ENCODE data around the gene BEST4. TPM values are rescaled to one million over a fixed set of nuclear protein-coding genes. Genes with fewer than 3 reads are reported as not detected.
A peak's percentile ranks its signal among the peaks of the same experiment; 100 is the strongest.

The BEST4 gene
- total and polyA plus RNA-seq, 2 of the 8 experiments (the other 6 are each of a cell fraction or from before 2014, with no cell fraction given): 0.76 to 1.4 TPM

- TF ChIP-seq TBP (IDR thresholded peaks at IDR 0.05; ENCODE audit: low read depth, low read length): peak; percentile 99
- TF ChIP-seq TEAD4 (IDR thresholded peaks at IDR 0.05; ENCODE audit: low read depth, low read length): peak; percentile 82
- no peak for TF ChIP-seq HDAC6 (IDR thresholded peaks at IDR 0.05; ENCODE audit: low read depth, low read length)
- TF ChIP-seq ATF3 (IDR thresholded peaks at IDR 0.05; ENCODE audit: insufficient read depth, low read depth, low read length): no peak
- no peak for TF ChIP-seq CTBP2 (IDR thresholded peaks at IDR 0.05; ENCODE audit: borderline replicate concordance, insufficient read depth, insufficient read length, low read length)
- no peak for TF ChIP-seq SIX5 (IDR thresholded peaks at IDR 0.05; ENCODE audit: low read depth, low read length)
- TF ChIP-seq TAF1 (IDR thresholded peaks at IDR 0.05; ENCODE audit: low read depth, low read length): peak; percentile 60
- TF ChIP-seq MAFK (IDR thresholded peaks at IDR 0.05; ENCODE audit: low read depth, low read length): no peak
- TF ChIP-seq HDAC2 (IDR thresholded peaks at IDR 0.05; ENCODE audit: borderline replicate concordance in 1 of 2, low read depth in 2 of 2, low read length in 2 of 2): peak in 1 of 2 experiments; percentile 81; a peak in 2 of 4 replicates
- TF ChIP-seq KDM4A (IDR thresholded peaks at IDR 0.05; ENCODE audit: low read depth, low read length, severe bottlenecking): no peak
- TF ChIP-seq SP4 (IDR thresholded peaks at IDR 0.05; ENCODE audit: low read length): peak; percentile 97
- peak; percentile 35; the same call in 1 of the 2 replicates for TF ChIP-seq MAX (IDR thresholded peaks at IDR 0.05)
- no peak for TF ChIP-seq SRF (IDR thresholded peaks at IDR 0.05; ENCODE audit: low read depth, low read length)
- TF ChIP-seq TCF12 (IDR thresholded peaks at IDR 0.05; ENCODE audit: low read depth, low read length): no peak
- no peak for TF ChIP-seq SUZ12 (IDR thresholded peaks at IDR 0.05; ENCODE audit: low read length)
- TF ChIP-seq SIN3A (conservative IDR thresholded peaks at IDR 0.05 in 1 of 2, IDR thresholded peaks at IDR 0.05 in 1 of 2; ENCODE audit: low read depth in 1 of 2, low read length in 2 of 2): peak; percentile 8 to 76; a peak in 1 of 4 replicates
- peak; percentile 87 for TF ChIP-seq JUND (IDR thresholded peaks at IDR 0.05; ENCODE audit: low read length)
- 0 out of 2 replicates have a peak, but pooled peaks have one; percentile 1 for TF ChIP-seq CREB1 (IDR thresholded peaks at IDR 0.05)
- no peak for TF ChIP-seq EZH2 (IDR thresholded peaks at IDR 0.05; ENCODE audit: low read depth, low read length, severe bottlenecking)
- no peak for TF ChIP-seq CBX5 (IDR thresholded peaks at IDR 0.05; ENCODE audit: low read depth, low read length)
- peak; percentile 100 for TF ChIP-seq TAF7 (optimal IDR thresholded peaks at IDR 0.05; ENCODE audit: borderline replicate concordance, low read depth, low read length)
- TF ChIP-seq SAP30 (IDR thresholded peaks at IDR 0.05; ENCODE audit: insufficient read depth, insufficient replicate concordance, low read length): no peak
- no peak for TF ChIP-seq RFX5 (IDR thresholded peaks at IDR 0.05; ENCODE audit: borderline replicate concordance, low read depth, low read length)
- 0 out of 2 replicates have a peak, but pooled peaks have one; percentile 13 for TF ChIP-seq YY1 (IDR thresholded peaks at IDR 0.05; ENCODE audit: low read depth, low read length)
Measured at GRCh38 chr1:44819608-44820327, 31.8 kb upstream of the BEST4 start (continued).
